Heart right ventricle (tissue), 16 donors: ENCODE results near the gene MICAL3. TPM values are rescaled to one million over a fixed set of nuclear protein-coding genes. Genes with fewer than 3 reads are reported as not detected.
A peak's percentile ranks its signal among the peaks of the same experiment; 100 is the strongest.

Experiments
- ATAC-seq, 8 donors: fragments of 200-7000 bp; cut with Tn5 transposase; one replicate each; pipeline ENCODE4 v1.9.1; 2020; ENCODE audit warnings: mild to moderate bottlenecking in 8 of 8, moderate library complexity in 8 of 8, moderate number of reproducible peaks in 1 of 8
- DNase-seq, 2 donors: peaks; one replicate each; pipeline ENCODE4 v3.0.0-alpha.2; 2020
- H3K27ac ChIP-seq, 10 donors: fragments of 200-600 bp; sonication (generic) in 2 of 10; one replicate each; pipeline versions ENCODE4 v1.5.0 to v1.8.0; 2020 to 2022; ENCODE audit warnings: mild to moderate bottlenecking in 3 of 10
- H3K27me3 ChIP-seq, 7 donors: fragments of 200-600 bp; one replicate each; pipeline ENCODE4 v1.8.0; 2021 to 2022; ENCODE audit warnings: mild to moderate bottlenecking in 2 of 7
- H3K36me3 ChIP-seq, 9 donors: fragments of 200-600 bp; sonication (generic) in 1 of 9; one replicate each; pipeline versions ENCODE4 v1.5.0 to v1.8.0; 2020 to 2022; ENCODE audit warnings: mild to moderate bottlenecking in 2 of 9
- H3K4me1 ChIP-seq, 9 donors: fragments of 200-600 bp; sonication (generic) in 1 of 9; one replicate each; pipeline versions ENCODE4 v1.5.0 to v1.8.0; 2020 to 2022; ENCODE audit warnings: mild to moderate bottlenecking in 4 of 9
- H3K4me3 ChIP-seq, 10 donors: fragments of 200-600 bp; sonication (generic) in 2 of 10; one replicate each; pipeline versions ENCODE4 v1.5.0 to v1.8.0; 2020 to 2022; ENCODE audit warnings: mild to moderate bottlenecking in 7 of 10, moderate library complexity in 2 of 10
- H3K9me3 ChIP-seq, 11 donors: fragments of 200-600 bp in 10 of 11; sonication (generic) in 2 of 11; one replicate each; pipeline versions ENCODE4 v1.5.0 to v1.8.0; 2013 to 2022; ENCODE audit warnings: mild to moderate bottlenecking in 2 of 11, control low read depth in 1 of 11, moderate library complexity in 1 of 11
- CTCF ChIP-seq, 9 donors: fragments of 200-600 bp; sonication (generic) in 2 of 9; IDR thresholded peaks; one replicate each; pipeline versions ENCODE4 v1.5.0 to v1.8.0; 2021 to 2022; ENCODE audit warnings: antibody characterized with exemption in 9 of 9, mild to moderate bottlenecking in 5 of 9, moderate library complexity in 1 of 9
- WGBS, 2 donors: extraction: QIAGEN DNeasy Blood & Tissue Kit; methylation state at CpG; one replicate each; pipeline ENCODE4 v1.1.7; 2013; ENCODE audit warnings: inconsistent platforms in 1 of 2; 5-methylcytosine and 5-hydroxymethylcytosine counted together
- intact Hi-C, 10 donors: fragments of 100-400 bp; cut with DNase I; formaldehyde crosslinking; loops; one replicate each; pipeline versions ENCODE4 v1.11.1 to v1.14.2; 2022
- polyA plus RNA-seq, 2 donors: library from polyadenylated mRNA; stranded (reverse); fragments of 200-250 nt; gene quantifications; one replicate each; pipeline ENCODE4 v1.2.3, GENCODE V29; 2013
- total RNA-seq, 10 donors: library from RNA; stranded (reverse); fragmentation: NEBNext Ultra II Directional in 3 of 10; extraction: Animal tissue kit (Norgen Biotek cat#: 25700) in 3 of 10; gene quantifications; one replicate each; pipeline versions ENCODE4 v1.2.1 to v1.2.4, GENCODE V29; 2021 to 2023
- donor health status: Arrhythmogenic right ventricular cardiomyopathy.
- donor health status: ischemic (EF 13 %, LVEDD 7.1; RV severe dilation, severe dysfunction).
- donor health status: healthy with polysubstance abuse.
- donor health status: DM: no; HTN: yes; CAD: no.
- donor health status: DM: no; HTN: no; CAD: no.
- donor health status: ischemic (EF 25% LVEDD 6.9; RV normal size, moderate dysfunction).
- donor health status: ischemic (EF 25% LVEDD 5.7; RV mildly dilated, moderate dysfunction).
- donor health status: healthy.
- donor health status: DM: yes; HTN: yes; CAD: no.
- donor health status: Ischemic cardiomyopathy.
- donor health status: ischemic (EF 35%, LVEDD 5.7; RV mildly dilated, moderate dysfunction).
- donor health status: nonischemic (EF 11% LVEDD 7.7; RV severe dilation, severe dysfunction).
- donor health status: DM: yes; HTN: yes; CAD: no.
- donor health status: PGD.
- donor health status: ischemic (EF 29% LVEDD 5.4; RV normal size, mild dysfunction).
- donor health status: nonischemic (EF 23%, LVEDD 6.1; RV moderate dilation, normal function).

MICAL3 gene
- total and polyA plus RNA-seq, 12 donors = 13.2 to 137 (median 109) TPM

GRCh38 chr22:17853073-17853472, 171.3 kb downstream of the MICAL3 start:
- intact Hi-C loops = loop anchor here in 2 of 10 donors (5.0 kb wide), 1 partner anchor 39 kb away; no protein-coding TSS in a partner anchor
- Histone ChIP-seq H3K4me3 (no peak overlapping the region), H3K9me3 (no peaks in the 10 kb centered on the region), H3K36me3 (peaks cover 0 to 31% (median 0%) of the 10 kb centered on the region in 9 donors), H3K27me3 (no peaks in the 10 kb centered on the region), H3K4me1 (peaks cover 0 to 60% (median 21%) of the 10 kb centered on the region in 9 donors), H3K27ac (peak overlapping the region; percentile 71 to 93 (median 88))
- 23 to 33% methylated on average over 6 of the region's 6 CpGs for WGBS, 2 donors
- ATAC-seq (peak; percentile 32 to 80 (median 66)), DNase-seq (peak in 1 of 2 donors; percentile 49)
- no peak for TF ChIP-seq CTCF (IDR thresholded peaks at IDR 0.05)

GRCh38 chr22:17851759-17852158, 172.6 kb downstream of the MICAL3 start:
- peak; percentile 75 to 92 (median 89) for ATAC-seq
- peak; percentile 57 to 81 for DNase-seq
- intact Hi-C loops = loop anchor here in 2 of 10 donors (5.0 kb wide), 1 partner anchor 41 kb away; no protein-coding TSS in a partner anchor
- Histone ChIP-seq H3K9me3 (no peaks in the 10 kb centered on the region), H3K36me3 (peaks cover 0 to 23% (median 0%) of the 10 kb centered on the region in 9 donors), H3K27me3 (no peaks in the 10 kb centered on the region), H3K4me3 (no peak overlapping the region), H3K27ac (peak overlapping the region; percentile 71 to 93 (median 88)), H3K4me1 (peaks cover 0 to 64% (median 25%) of the 10 kb centered on the region in 9 donors)
- no peak for TF ChIP-seq CTCF (IDR thresholded peaks at IDR 0.05)
- 45 to 61% methylated on average over 14 of the region's 14 CpGs for WGBS, 2 donors

DNA sequence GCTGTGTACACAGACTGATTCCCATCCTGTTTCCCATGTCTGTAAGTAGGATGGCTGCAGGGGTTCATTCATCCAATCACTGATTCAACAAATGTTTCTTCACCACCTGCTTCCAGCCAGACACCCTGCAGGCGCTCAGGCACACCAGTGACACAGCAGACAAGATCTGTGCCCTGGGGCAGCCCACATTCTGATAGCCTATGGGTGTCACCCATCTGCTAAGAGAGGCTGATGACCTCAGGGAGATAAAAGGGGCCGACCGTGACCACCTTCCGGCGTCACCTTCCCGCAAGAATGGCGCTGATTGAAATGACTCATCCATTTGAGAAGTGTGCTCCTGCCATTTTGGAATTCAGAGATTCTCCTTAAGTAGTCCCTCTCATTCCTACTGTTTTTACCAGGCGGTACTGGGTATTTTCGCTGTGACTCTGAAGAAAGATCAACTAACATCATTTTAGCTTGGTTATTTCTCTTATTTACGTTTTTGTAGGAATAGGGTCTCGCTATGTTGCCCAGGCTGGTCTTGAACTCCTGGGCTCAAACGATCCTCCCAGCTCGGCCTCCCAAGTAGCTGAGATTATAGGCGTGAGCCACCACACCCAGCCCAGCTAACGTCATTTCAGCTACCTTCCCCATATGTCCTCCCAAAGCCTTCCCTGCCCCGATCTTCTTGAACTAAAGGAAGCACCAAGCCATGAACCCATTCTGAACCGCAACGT, 176.8 kb downstream of the MICAL3 start:
- Histone ChIP-seq H3K4me1 (peaks cover 11 to 78% (median 45%) of the 10 kb centered on the region in 9 donors), H3K36me3 (peaks cover 0 to 22% (median 0%) of the 10 kb centered on the region in 9 donors), H3K9me3 (no peaks in the 10 kb centered on the region), H3K27ac (peak overlapping the region; percentile 39 to 83 (median 73)), H3K4me3 (no peak overlapping the region), H3K27me3 (no peaks in the 10 kb centered on the region)
- intact Hi-C loops = no loop called here
- ATAC-seq (no peak), DNase-seq (no peak)
- no peak for TF ChIP-seq CTCF (IDR thresholded peaks at IDR 0.05)
- 93 to 94% methylated on average over 18 of the region's 18 CpGs for WGBS, 2 donors

DNA sequence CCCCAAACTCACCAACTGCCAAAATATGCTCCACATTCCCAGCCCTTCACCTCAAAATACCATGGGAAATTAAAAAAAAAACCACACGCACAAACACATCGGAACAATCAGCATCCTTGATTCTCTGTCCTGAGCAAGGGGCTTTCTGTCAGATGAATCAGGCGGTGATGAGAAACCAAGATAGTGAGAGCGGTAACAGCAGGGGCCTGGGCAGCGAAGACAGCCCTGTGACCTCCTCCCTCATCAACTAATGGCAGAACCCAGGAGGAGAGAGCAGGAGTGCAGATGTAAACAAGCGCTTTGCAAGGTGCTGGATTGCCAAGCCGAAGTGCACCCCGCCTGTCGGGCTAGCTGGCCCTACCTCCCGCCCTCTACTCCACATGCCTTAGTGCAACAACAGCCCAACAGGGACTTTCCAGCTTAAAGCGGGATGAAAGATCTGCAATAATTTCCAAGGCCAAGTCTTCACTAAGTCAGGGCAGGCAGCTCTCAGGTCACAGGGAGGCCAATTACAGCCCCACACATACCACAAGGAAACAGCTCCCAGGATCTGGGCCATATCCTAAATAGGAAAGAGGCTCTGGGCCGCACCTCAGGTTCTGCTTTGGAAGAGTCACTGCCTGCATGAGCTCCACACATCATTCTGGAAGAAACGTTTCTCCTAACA, 177.9 kb downstream of the MICAL3 start:
- peaks cover 0 to 31% (median 2%) of the 10 kb centered on the region in 9 donors for H3K36me3 ChIP-seq
- no peak for DNase-seq
- no peak for TF ChIP-seq CTCF (IDR thresholded peaks at IDR 0.05)
- peak; percentile 21 to 63 (median 50) for ATAC-seq
- intact Hi-C loops = no loop called here
- H3K4me3 ChIP-seq = no peak overlapping the region
- H3K9me3 ChIP-seq = no peaks in the 10 kb centered on the region
- peaks cover 11 to 78% (median 45%) of the 10 kb centered on the region in 9 donors for H3K4me1 ChIP-seq
- no peaks in the 10 kb centered on the region for H3K27me3 ChIP-seq
- peak overlapping the region; percentile 39 to 83 (median 73) for H3K27ac ChIP-seq
- 55 to 59% methylated on average over 13 of the region's 13 CpGs for WGBS, 2 donors
